HG02840 (cell line): ENCODE data around the gene SLC25A48.
A peak's percentile ranks its signal among the peaks of the same experiment; 100 is the strongest.

Source experiments
- ATAC-seq: cut with Tn5 transposase; IDR thresholded peaks from one replicate; pipeline ENCODE4 v1.9.1; 2021; ENCODE audit warnings: mild to moderate bottlenecking, moderate library complexity, moderate number of reproducible peaks; ENCODE audit not compliant: unreplicated experiment, low FRiP score

The SLC25A48 gene

GRCh38 chr5:135879591-135879990, 45.1 kb downstream of the SLC25A48 start:
- ATAC-seq, result no peak

DNA sequence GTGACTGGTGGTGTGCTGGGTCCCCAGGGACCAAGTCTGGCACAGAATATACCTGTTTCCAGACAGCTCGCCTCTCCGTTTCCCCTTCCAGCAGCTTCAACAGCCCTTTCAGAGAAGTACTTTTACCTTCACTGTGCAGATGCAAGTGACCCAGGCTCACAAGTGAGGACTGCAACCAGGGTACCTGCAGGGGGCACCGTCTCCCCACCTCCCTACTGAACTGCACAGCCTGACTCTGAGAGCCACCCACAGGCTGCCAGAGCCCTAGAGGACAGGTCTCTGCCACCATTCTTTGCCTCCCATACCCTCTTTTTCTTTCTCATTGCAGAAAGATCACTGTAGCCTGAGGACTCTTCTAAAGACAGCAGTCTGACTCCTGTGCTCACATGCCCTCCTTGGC, 45.8 kb downstream of the SLC25A48 start:
- ATAC-seq, result no peak

DNA sequence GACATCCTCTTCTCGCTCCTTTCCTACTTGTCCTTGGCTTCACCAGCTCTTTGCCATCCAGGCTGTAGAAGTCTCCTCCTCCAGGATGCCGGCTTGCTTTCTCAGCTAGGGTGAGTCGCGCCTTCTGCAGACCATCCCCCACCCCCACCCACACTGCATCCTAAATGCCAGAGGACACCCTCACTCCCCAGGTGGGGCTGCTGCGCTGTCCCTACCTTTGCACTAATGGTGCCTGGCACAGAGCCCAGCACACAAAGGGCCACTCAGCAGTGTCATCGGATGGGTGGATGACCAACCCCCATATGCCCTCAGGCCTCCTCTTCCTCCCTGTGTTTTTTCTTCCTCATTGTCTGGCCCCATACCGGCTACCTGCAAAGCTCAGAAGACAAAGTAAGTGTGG, 46.3 kb downstream of the SLC25A48 start:
- ATAC-seq, result no peak

DNA sequence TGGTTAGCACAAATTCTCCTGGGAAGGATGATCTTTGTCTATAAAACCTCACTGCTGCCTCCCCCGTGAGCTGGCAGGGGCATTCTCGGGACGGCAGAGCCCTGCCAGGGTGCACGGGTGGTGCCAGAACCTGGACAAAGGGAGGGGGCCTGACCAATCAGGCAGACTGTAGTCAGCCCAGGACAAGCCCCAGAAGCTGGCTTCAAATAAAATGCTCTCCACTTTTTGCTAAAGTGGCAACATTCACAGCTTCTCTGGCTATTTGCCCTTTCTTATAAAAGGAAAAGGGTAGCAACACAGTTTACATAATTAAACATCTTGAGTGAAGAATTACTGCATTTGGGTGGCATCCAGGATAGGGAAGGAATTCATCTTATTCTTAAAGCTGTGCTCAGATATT, 46.8 kb downstream of the SLC25A48 start:
- ATAC-seq, result no peak

GRCh38 chr5:135881819-135882218, 47.4 kb downstream of the SLC25A48 start:
- ATAC-seq, result no peak

DNA sequence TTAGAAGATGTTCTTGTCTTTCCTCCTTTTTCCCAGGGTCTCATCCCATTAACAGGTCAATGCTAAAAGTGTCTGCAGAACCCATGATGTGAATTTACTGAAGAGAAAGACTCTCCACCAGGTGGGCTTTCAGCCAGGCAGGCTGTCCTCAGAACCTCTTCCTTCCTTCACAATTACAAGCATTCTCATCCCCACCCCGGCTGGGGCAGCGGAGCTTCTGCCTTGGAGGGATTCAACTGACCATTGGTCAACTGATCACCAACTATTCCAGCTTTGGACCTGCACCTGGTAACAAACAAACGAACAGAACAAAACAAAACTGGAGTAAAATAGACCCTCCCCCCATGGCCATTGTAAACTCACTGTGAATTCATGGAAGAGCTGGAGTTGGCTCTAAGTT, 48.6 kb downstream of the SLC25A48 start:
- no peak for ATAC-seq

DNA sequence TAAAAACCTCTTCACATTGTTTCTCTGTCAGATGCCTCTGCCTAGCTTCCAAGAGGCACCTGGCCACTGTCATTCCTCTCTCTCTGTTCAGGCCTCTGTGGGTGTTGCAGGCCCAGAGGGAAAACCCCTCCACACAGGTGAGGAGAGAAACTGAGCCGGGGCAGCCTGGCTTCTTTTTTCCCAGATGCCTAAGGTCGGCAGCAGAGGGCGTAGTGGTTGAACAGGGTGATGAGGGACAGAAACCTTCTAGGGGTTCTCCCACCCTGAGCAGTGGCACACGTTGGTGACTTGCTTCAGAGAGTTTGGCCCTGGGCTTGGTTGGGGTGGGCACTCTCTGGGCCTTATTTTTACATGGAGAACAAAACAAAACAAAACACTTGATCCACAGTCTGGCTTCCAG, 49.0 kb downstream of the SLC25A48 start:
- no peak for ATAC-seq

GRCh38 chr5:135885031-135885430, 50.6 kb downstream of the SLC25A48 start:
- ATAC-seq, result no peak

DNA sequence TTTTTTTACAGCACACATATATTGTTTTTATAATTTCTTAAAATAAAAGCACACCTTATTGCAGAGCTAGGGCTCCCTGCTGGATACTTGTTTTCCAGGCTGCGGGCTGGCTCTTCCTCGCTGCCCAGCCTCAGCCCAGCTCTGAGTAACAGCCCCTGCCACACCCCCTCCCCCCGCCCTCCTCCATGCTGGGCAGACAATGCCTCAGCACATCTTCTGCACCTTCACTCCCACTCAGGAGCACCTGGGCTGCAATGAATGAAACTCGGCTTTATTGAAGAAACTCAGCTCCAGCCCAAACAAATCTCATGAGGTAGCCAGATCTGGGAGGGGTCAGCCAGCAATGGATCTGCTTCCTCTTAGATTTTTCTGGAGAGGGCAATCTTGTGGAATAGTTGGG, 51.7 kb downstream of the SLC25A48 start:
- ATAC-seq, result no peak

GRCh38 chr5:135887447-135887864, 53.0 kb downstream of the SLC25A48 start:
- ATAC-seq, result peak; percentile 89

- ATAC-seq, result no peak
Observed at GRCh38 chr5:135887881-135888614, 53.6 kb downstream of the SLC25A48 start.

- no peak for ATAC-seq
Observed at GRCh38 chr5:135890296-135890695, 55.8 kb downstream of the SLC25A48 start.

- no peak for ATAC-seq
Observed at GRCh38 chr5:135890867-135891266, 56.4 kb downstream of the SLC25A48 start.

DNA sequence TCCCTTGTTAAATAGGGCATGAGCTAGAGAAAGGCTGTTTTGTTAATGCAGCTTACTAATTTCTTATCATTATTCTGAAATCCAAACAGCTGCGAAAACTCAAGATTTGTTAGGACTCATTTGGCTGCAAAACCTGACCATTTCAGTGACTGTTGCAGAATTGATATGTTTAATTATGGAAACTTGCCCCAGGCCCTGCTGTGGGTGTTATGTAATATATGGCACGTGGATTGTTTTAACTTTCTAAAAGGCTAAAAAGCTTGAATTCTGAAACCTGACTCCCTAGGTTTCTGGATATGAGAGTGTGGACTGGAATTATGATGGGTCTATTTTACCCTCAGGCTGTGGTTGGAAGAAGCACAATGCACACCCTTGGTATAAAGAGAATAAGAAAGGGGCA, 56.8 kb downstream of the SLC25A48 start:
- ATAC-seq, result no peak

GRCh38 chr5:135891791-135892190, 57.3 kb downstream of the SLC25A48 start:
- no peak for ATAC-seq

- ATAC-seq, result no peak
Observed at GRCh38 chr5:135894276-135894675, 59.8 kb downstream of the SLC25A48 start.

DNA sequence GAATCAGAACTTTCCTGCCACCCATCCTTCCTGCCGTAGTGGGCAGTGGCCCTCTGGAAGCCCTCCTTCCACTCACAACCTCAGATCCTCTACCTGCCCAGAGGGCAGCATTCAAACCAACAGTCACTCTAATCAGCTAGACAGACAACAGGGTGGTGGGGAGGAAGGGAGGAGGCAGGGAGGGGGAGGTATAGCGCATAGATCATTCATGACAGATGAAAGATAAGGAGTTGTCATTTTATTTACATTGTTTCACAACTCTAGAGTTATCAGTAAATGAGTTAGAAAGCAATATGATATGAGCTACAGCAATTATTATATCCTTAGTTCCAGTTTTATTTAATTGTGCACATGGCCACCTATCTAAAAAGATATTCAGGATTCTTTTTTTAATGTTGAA, 60.3 kb downstream of the SLC25A48 start:
- no peak for ATAC-seq

DNA sequence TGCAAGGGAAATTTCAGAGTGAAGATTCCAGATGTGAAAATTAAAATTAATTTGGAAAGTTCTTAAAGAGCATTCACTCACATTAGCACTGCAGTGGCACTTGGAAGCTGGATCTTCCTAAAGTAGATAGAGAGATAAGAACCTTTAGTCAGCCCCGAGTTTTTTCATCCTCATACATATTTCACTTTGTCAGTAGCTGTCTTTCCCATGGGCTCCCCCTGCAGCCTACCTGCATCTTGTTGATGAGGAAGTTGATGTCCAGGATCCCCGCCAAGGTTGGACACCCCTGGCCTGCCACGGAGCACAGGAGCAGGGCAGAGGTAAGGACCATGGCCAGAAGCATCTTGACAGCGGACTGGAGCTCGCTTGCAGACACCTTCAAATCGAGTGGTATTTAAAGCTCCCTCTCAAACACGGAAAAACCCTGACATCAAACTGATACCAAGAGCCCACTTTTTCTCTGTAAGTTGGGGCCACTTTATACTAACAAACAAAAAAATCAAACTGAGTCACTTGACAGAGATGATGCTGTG, 61.1 kb downstream of the SLC25A48 start, which contains the start of gene IL9:
Gene IL9 (minus strand): TSS at position 368 of the 533 bp plus-strand sequence. CDS start 25 bp downstream, at position 343.
- ATAC-seq, result no peak

- ATAC-seq, result no peak
Observed at GRCh38 chr5:135898651-135899050, 64.2 kb downstream of the SLC25A48 start.

GRCh38 chr5:135900276-135900675, 65.8 kb downstream of the SLC25A48 start:
- no peak for ATAC-seq

DNA sequence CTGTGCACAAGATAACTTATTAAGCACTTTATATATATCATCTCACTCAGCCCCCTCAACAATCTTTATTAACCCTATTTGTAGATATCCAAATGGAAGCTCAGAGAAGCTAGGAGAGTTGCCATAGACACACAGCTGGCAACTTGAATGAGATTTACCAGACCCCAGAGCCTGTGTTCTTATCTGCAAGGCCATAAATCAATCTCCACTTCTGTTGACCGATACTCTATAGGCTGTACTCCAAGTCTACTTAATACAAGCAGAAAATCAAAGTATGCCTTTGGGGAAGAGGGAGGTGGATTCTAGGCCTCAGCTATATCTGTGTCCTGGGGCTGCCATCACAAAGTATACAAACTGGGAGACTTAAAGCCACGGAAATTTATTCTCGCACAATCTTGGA, 67.2 kb downstream of the SLC25A48 start:
- ATAC-seq, result no peak

DNA sequence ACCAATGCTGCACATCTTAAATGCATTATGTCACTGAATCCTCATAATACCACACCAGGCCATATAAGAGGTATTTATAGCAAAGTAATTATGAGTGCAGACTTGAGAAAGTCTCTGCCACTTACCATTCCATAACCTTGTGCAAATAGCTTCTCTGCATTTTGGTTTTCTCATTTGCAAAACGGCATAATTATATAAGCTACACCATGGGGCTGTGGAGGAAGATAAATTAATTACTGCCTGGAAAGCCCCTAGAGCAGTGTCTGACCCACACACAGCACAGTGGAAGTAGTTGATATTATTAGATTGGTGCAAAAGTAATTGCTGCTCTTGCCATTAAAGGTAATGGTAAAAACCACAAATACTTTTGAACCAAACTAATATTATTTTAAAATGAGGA, 70.7 kb downstream of the SLC25A48 start:
- no peak for ATAC-seq
